Ovary (tissue), 3 donors: ENCODE data around the gene SCN1A.

Source experiments
- CTCF ChIP-seq, 3 donors: fragments of 450-650 bp in 2 of 3; fragments of 200-600 bp in 1 of 3; IDR thresholded peaks; one replicate each; pipeline versions ENCODE4 v1.5.1 to v1.8.0; 2016 to 2022; ENCODE audit warnings: antibody characterized with exemption in 3 of 3, mild to moderate bottlenecking in 1 of 3
- POLR2A ChIP-seq: fragments of 450-650 bp; IDR thresholded peaks from one replicate; pipeline ENCODE4 v1.6.1; 2017; ENCODE audit warnings: antibody characterized with exemption, mild to moderate bottlenecking, moderate library complexity
- donor health status: DM: no; HTN: no; CAD: no.

DNA sequence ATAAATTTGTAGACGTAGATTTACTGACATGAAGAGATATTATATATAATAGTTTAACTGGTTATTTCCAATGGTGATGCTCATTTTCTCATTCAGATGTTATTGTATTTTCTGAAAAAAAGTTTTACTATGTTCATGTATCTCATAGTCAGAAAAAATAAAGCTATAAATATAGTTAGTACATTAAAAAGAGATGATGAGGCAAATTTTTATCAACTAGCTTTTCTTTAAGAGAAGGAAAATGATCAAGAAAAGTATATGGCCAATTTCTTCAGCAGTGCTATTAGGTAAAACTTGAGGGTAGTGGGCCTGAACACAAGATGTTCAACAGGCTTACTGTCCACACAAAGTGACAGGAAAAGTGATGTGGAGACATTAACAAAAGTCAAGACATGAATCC lies 186.0 kb downstream of the SCN1A start:
- TF ChIP-seq CTCF (IDR thresholded peaks at IDR 0.05) (no peak), POLR2A (no peak)
